K562 (cell line): ENCODE data around the gene RNF41. TPM values are rescaled to one million over a fixed set of nuclear protein-coding genes. Genes with fewer than 3 reads are reported as not detected.

ENCODE experiments used
- ATAC-seq: fragments of 200-7000 bp; cut with Tn5 transposase; 3 replicates; pipeline ENCODE4 v1.9.1; 2020; ENCODE audit warnings: moderate library complexity
- BruUV-seq: library from RNA; stranded (reverse); fragments of 400-500 nt; replicated peaks from 2 replicates; lab custom pipeline; 2021; lab: Mats Ljungman, UMichigan
- CTCF ChIA-PET: fragments of 300-600 bp; formaldehyde crosslinking; extraction: SDS; loops from one replicate; lab custom pipeline; 2021; ENCODE audit warnings: low intra/inter-chr PET ratio; lab: Yijun Ruan, JAX
- POLR2A ChIA-PET: fragments of 300-600, 350-650 bp; sonication (Branson Sonifier 250); formaldehyde crosslinking; extraction: SDS; loops from one replicate; lab custom pipeline; 2021; ENCODE audit warnings: antibody characterized with exemption, inconsistent platforms; lab: Yijun Ruan, JAX
- DNase-seq, 4 experiments: peaks; one replicate each; pipeline versions ENCODE4 v3.0.0 to v3.0.0-alpha.2; 2011 to 2018; ENCODE audit warnings: low spot score in 3 of 4, mixed read lengths in 3 of 4; ENCODE audit errors: extremely low read depth in 1 of 4
- FAIRE-seq: peaks from 2 replicates; lab custom pipeline; 2011; peaks lifted over from hg19 to GRCh38; lab: Jason Lieb, UNC
- H2AFZ ChIP-seq: 2 replicates; pipeline ENCODE4 v1.6.0; 2011; ENCODE audit warnings: low read depth, low read length, control low read depth, inconsistent platforms
- H3K27ac ChIP-seq: fragments of 200-600 bp; 3 replicates; pipeline ENCODE4 v1.8.0; 2011; ENCODE audit warnings: low read depth, mild to moderate bottlenecking, control low read depth, inconsistent platforms, low read length, moderate library complexity, mixed read lengths; ENCODE audit errors: extremely low read depth
- H3K27me3 ChIP-seq, 2 experiments: fragments of 300-600 bp in 1 of 2; 2 replicates in 1 of 2; 3 replicates in 1 of 2; pipeline versions ENCODE4 v1.6.0 to v1.8.0; 2011; ENCODE audit warnings: inconsistent platforms in 2 of 2, low read length in 2 of 2, mild to moderate bottlenecking in 1 of 2, mixed read lengths in 1 of 2, moderate library complexity in 1 of 2; ENCODE audit not compliant: control insufficient read depth in 2 of 2, insufficient read depth in 2 of 2
- H3K36me3 ChIP-seq: fragments of 300-600 bp; 3 replicates; pipeline ENCODE4 v1.8.0; 2011; ENCODE audit warnings: mild to moderate bottlenecking, low read length, inconsistent platforms; ENCODE audit not compliant: control insufficient read depth, insufficient read depth
- H3K4me1 ChIP-seq, 2 experiments: fragments of 200-600 bp in 1 of 2; replicated peaks in 1 of 2; 2 replicates in 1 of 2; 3 replicates in 1 of 2; pipeline versions ENCODE4 v1.5.1 to v1.8.0; 2011; ENCODE audit warnings: inconsistent platforms in 2 of 2, low read length in 2 of 2, mild to moderate bottlenecking in 1 of 2, mixed read lengths in 1 of 2, moderate library complexity in 1 of 2; ENCODE audit not compliant: control insufficient read depth in 2 of 2, insufficient read depth in 2 of 2
- H3K4me2 ChIP-seq: 2 replicates; pipeline ENCODE4 v1.6.1; 2011; ENCODE audit warnings: low read length, control low read depth, inconsistent platforms, mixed read lengths; ENCODE audit not compliant: insufficient read depth
- H3K4me3 ChIP-seq: fragments of 200-600 bp; sonication (generic), shearing (Covaris generic); 2 replicates; pipeline ENCODE4 v1.5.1; 2016; ENCODE audit warnings: control low read depth, inconsistent platforms
- H3K79me2 ChIP-seq: fragments of 200-600 bp; 3 replicates; pipeline ENCODE4 v1.8.0; 2011; ENCODE audit warnings: low read length, inconsistent platforms; ENCODE audit not compliant: control insufficient read depth, insufficient read depth
- H3K9ac ChIP-seq, 2 experiments: 2 replicates each; pipeline versions ENCODE4 v1.6.0 to v1.6.1; 2011; ENCODE audit warnings: low read depth in 2 of 2, low read length in 2 of 2, control low read depth in 1 of 2, inconsistent platforms in 1 of 2, mild to moderate bottlenecking in 1 of 2, mixed read lengths in 1 of 2; ENCODE audit not compliant: insufficient read depth in 1 of 2
- H3K9me1 ChIP-seq: one replicate; pipeline ENCODE4 v1.6.0; 2011; ENCODE audit warnings: inconsistent platforms, mild to moderate bottlenecking, low read length, moderate library complexity; ENCODE audit not compliant: control insufficient read depth, insufficient read depth
- H3K9me3 ChIP-seq: replicated peaks from 2 replicates; pipeline ENCODE4 v1.5.1; 2011; ENCODE audit warnings: low read depth, low read length, inconsistent platforms; ENCODE audit not compliant: control insufficient read depth, insufficient read depth
- H4K20me1 ChIP-seq: replicated peaks from 2 replicates; pipeline ENCODE4 v1.6.1; 2011; ENCODE audit warnings: low read length, inconsistent platforms, mixed read lengths; ENCODE audit not compliant: control insufficient read depth, insufficient read depth
- ATF2 ChIP-seq: sonication (generic); formaldehyde crosslinking; IDR thresholded peaks from 2 replicates; pipeline ENCODE4 v1.8.1; 2022; ENCODE audit warnings: missing genetic modification reagents
- CLOCK ChIP-seq: fragments of 250-450 bp; sonication (Bioruptor Pico); IDR thresholded peaks from 2 replicates; pipeline ENCODE4 v1.4.0; 2020; ENCODE audit warnings: mild to moderate bottlenecking, moderate library complexity, borderline replicate concordance
- GTF2B ChIP-seq: IDR thresholded peaks from 2 replicates; pipeline ENCODE4 v1.6.1; 2011; ENCODE audit not compliant: insufficient read length; ENCODE audit errors: extremely low read depth
- NEUROD1 ChIP-seq: fragments of 150-350 bp; IDR thresholded peaks from 2 replicates; pipeline ENCODE4 v1.6.1; 2014; ENCODE audit warnings: borderline replicate concordance, low read length, low read depth; ENCODE audit not compliant: partially characterized antibody
- NR2F6 ChIP-seq: fragments of 450-650 bp; formaldehyde crosslinking; IDR thresholded peaks from 2 replicates; pipeline ENCODE4 v1.4.0; 2020; ENCODE audit warnings: mild to moderate bottlenecking
- RBFOX2 ChIP-seq: fragments of 200-400 bp; formaldehyde crosslinking; IDR thresholded peaks from 2 replicates; pipeline ENCODE4 v1.6.1; 2017; ENCODE audit warnings: low read depth, mild to moderate bottlenecking, low read length, moderate library complexity
- TAF9B ChIP-seq: fragments of 450-650 bp; IDR thresholded peaks from 2 replicates; pipeline ENCODE4 v1.6.1; 2018; ENCODE audit warnings: mild to moderate bottlenecking; ENCODE audit not compliant: partially characterized antibody
- ZBTB33 ChIP-seq: sonication (generic); formaldehyde crosslinking; IDR thresholded peaks from 2 replicates; pipeline ENCODE4 v1.8.1; 2023; ENCODE audit warnings: mild to moderate bottlenecking, missing genetic modification reagents
- ZNF609 ChIP-seq: sonication (generic); formaldehyde crosslinking; IDR thresholded peaks from 2 replicates; pipeline ENCODE4 v1.8.1; 2023; ENCODE audit warnings: missing genetic modification reagents, mild to moderate bottlenecking, borderline replicate concordance
- WGBS: fragments of 100-300 bp; shearing (Covaris generic); methylation state at CpG from one replicate; pipeline ENCODE4 v1.1.6; 2016; ENCODE audit warnings: low coverage, mixed read lengths; ENCODE audit not compliant: insufficient coverage; ENCODE audit errors: missing lambda C conversion rate; 5-methylcytosine and 5-hydroxymethylcytosine counted together
- in situ Hi-C: fragments of 300-500 bp; cut with MboI; formaldehyde crosslinking; loops from 4 replicates; pipeline ENCODE4 v1.15.0; 2018; ENCODE audit warnings: inconsistent platforms, mixed read lengths
- intact Hi-C: fragments of 100-400 bp; cut with micrococcal nuclease; formaldehyde crosslinking; loops from 2 replicates; pipeline ENCODE4 v1.14.2; 2022
- polyA plus RNA-seq, 8 experiments: library from polyadenylated mRNA; depleted of rRNA in 4 of 8; stranded (reverse) in 5 of 8; unstranded in 3 of 8; fragments of >200 nt; fragmentation: Nextera tagmentation in 2 of 8; fragmentation: Illumina TruSeq in 1 of 8; extraction: Ambion mirVana in 2 of 8; extraction: Trizol in 1 of 8; gene quantifications; 2 replicates each; pipeline versions ENCODE4 v1.2.1 to v1.2.3, GENCODE V29; 2011 to 2014; ENCODE audit warnings: inconsistent platforms in 1 of 8, missing spikeins in 1 of 8
- total RNA-seq, 7 experiments: library from RNA; depleted of rRNA in 6 of 7; stranded (reverse); fragments of >200 nt in 6 of 7; fragmentation: Illumina TruSeq in 2 of 7; extraction: Trizol in 2 of 7; gene quantifications; 2 replicates each; pipeline versions ENCODE4 v1.2.1 to v1.2.3, GENCODE V29; 2011 to 2021; ENCODE audit warnings: low replicate concordance in 1 of 7

The RNF41 gene
- total and polyA plus RNA-seq, 9 of the 15 experiments (the other 6 are each of a cell fraction or from before 2014, with no cell fraction given): 28.2 to 46.8 (median 33.8) TPM

GRCh38 chr12:56242986-56243385 lies 21.3 kb upstream of the RNF41 start:
- DNase-seq: no peak
- H3K79me2 ChIP-seq: no peaks in the 10 kb centered on the region
- no TSS peak for BruUV-seq
- no peaks in the 10 kb centered on the region for H3K27me3 ChIP-seq
- no peaks in the 10 kb centered on the region for H3K9me3 ChIP-seq
- H3K4me1 ChIP-seq: peaks cover 30 to 33% of the 10 kb centered on the region in 2 experiments
- H3K4me2 ChIP-seq: no peak overlapping the region
- ATAC-seq: no peak
- peak overlapping the region; percentile 11 to 53; a peak in 3 of 4 replicates for H3K9ac ChIP-seq
- no peaks in the 10 kb centered on the region for H3K9me1 ChIP-seq
- no peak for FAIRE-seq
- no peak overlapping the region for H2AFZ ChIP-seq
- WGBS: 88% methylated on average over 12 of the region's 13 CpGs
- no peaks in the 10 kb centered on the region for H4K20me1 ChIP-seq
- POLR2A ChIA-PET: interaction anchor here (0.6 to 1.0 kb wide), 3 partner anchors 10 to 148 kb away, joined by 3 to 4 read pairs (median 3); no protein-coding TSS in a partner anchor
- no peak overlapping the region for H3K4me3 ChIP-seq
- intact Hi-C loops: no loop called here
- peak overlapping the region; percentile 33; the same call in 2 of the 3 replicates for H3K27ac ChIP-seq
- peaks cover 82% of the 10 kb centered on the region; the same call in 2 of the 3 replicates for H3K36me3 ChIP-seq
- CTCF ChIA-PET: no interaction called here
- in situ Hi-C loops: no loop called here
- TF ChIP-seq CLOCK (CRISPR knock-in tag): no peak
- TF ChIP-seq ATF2 (CRISPR knock-in tag): no peak
- no peak for TF ChIP-seq NR2F6 (CRISPR knock-in tag)
- no peak for TF ChIP-seq NEUROD1
- 0 out of 2 replicates have a peak, but pooled peaks have one; percentile 43 for TF ChIP-seq ZBTB33 (CRISPR knock-in tag)
- TF ChIP-seq ZNF609 (CRISPR knock-in tag): no peak
- peak; percentile 43; the same call in 1 of the 2 replicates for TF ChIP-seq RBFOX2
- no peak for TF ChIP-seq GTF2B
- no peak for TF ChIP-seq TAF9B
